Adrenal gland (tissue), 12 donors: ENCODE results near the gene CD180. TPM values are rescaled to one million over a fixed set of nuclear protein-coding genes. Genes with fewer than 3 reads are reported as not detected.

Source experiments
- DNase-seq, 7 donors: peaks; one replicate each; pipeline ENCODE4 v3.0.0-alpha.2; 2019 to 2020
- H3K27ac ChIP-seq, 5 donors: fragments of 200-600 bp; sonication (generic) in 4 of 5; 1 replicate in 3 of 5; 2 replicates in 2 of 5; pipeline versions ENCODE4 v1.5.1 to v1.8.0; 2016 to 2020; ENCODE audit warnings: mild to moderate bottlenecking in 1 of 5
- H3K27me3 ChIP-seq: fragments of 200-600 bp; 2 replicates; pipeline ENCODE4 v1.8.0; 2021
- H3K36me3 ChIP-seq, 2 donors: fragments of 200-600 bp; replicated peaks in 1 of 2; 1 replicate in 1 of 2; 2 replicates in 1 of 2; pipeline versions ENCODE4 v1.5.1 to v1.8.0; 2018 to 2022
- H3K4me1 ChIP-seq, 2 donors: fragments of 200-600 bp; replicated peaks in 1 of 2; 1 replicate in 1 of 2; 2 replicates in 1 of 2; pipeline versions ENCODE4 v1.5.1 to v1.8.0; 2018 to 2021
- H3K4me3 ChIP-seq, 4 donors: fragments of 200-600 bp; sonication (generic) in 3 of 4; one replicate each; pipeline ENCODE4 v1.5.1; 2016 to 2018
- H3K9me3 ChIP-seq, 3 donors: fragments of 200-600 bp; sonication (generic) in 1 of 3; replicated peaks in 1 of 3; 1 replicate in 2 of 3; 2 replicates in 1 of 3; pipeline versions ENCODE4 v1.5.1 to v1.8.0; 2016 to 2021
- CTCF ChIP-seq, 6 experiments: fragments of 450-650 bp in 4 of 6; fragments of 200-600 bp in 2 of 6; sonication (generic) in 1 of 6; IDR thresholded peaks; 1 replicate in 5 of 6; 2 replicates in 1 of 6; pipeline versions ENCODE4 v1.5.1 to v1.8.0; 2016 to 2021; ENCODE audit warnings: antibody characterized with exemption in 6 of 6, mild to moderate bottlenecking in 2 of 6, moderate library complexity in 1 of 6
- POLR2A ChIP-seq, 2 donors: fragments of 450-650 bp; IDR thresholded peaks; one replicate each; pipeline ENCODE4 v1.6.1; 2017; ENCODE audit warnings: antibody characterized with exemption in 2 of 2, mild to moderate bottlenecking in 2 of 2, moderate library complexity in 1 of 2
- WGBS, 4 donors: extraction: QIAGEN DNeasy Blood & Tissue Kit in 2 of 4; methylation state at CpG; one replicate each; pipeline versions ENCODE4 v1.1.5 to v1.1.7; 2013 to 2017; 5-methylcytosine and 5-hydroxymethylcytosine counted together
- intact Hi-C, 2 donors: fragments of 100-400 bp; cut with DNase I; formaldehyde crosslinking; loops; one replicate each; pipeline versions ENCODE4 v1.14.1 to v1.15.0; 2022 to 2023
- polyA plus RNA-seq, 3 donors: library from polyadenylated mRNA; stranded (reverse); fragments of 200-250 nt in 2 of 3; fragments of 350-450 nt in 1 of 3; fragmentation: Illumina TruSeq in 1 of 3; extraction: RNeasy Lipid Tissue Mini Kit (QIAGEN cat#74804) in 1 of 3; gene quantifications; one replicate each; pipeline ENCODE4 v1.2.3, GENCODE V29; 2013 to 2014
- total RNA-seq, 9 donors: library from RNA; depleted of rRNA in 4 of 9; stranded (reverse); fragments of >200 nt in 4 of 9; fragments of 120-200 nt in 1 of 9; fragmentation: NEBNext Ultra II Directional in 1 of 9; extraction: Animal tissue kit (Norgen Biotek cat#: 25700) in 1 of 9; gene quantifications; one replicate each; pipeline versions ENCODE4 v1.1.0 to v1.2.4, GENCODE V29; 2013 to 2023
- donor health status: healthy with polysubstance abuse.
- donor health status: Bipolar disorder and iron deficiency.
- donor health status: DM: yes; HTN: yes; CAD: no.
- donor health status: DM: no; HTN: no; CAD: no.
- donor health status: DM: no; HTN: no; CAD: no.
- donor health status: DM: yes; HTN: yes; CAD: no.

The CD180 gene
- total and polyA plus RNA-seq, 12 donors, result 0.37 to 3.6 (median 1.6) TPM

DNA sequence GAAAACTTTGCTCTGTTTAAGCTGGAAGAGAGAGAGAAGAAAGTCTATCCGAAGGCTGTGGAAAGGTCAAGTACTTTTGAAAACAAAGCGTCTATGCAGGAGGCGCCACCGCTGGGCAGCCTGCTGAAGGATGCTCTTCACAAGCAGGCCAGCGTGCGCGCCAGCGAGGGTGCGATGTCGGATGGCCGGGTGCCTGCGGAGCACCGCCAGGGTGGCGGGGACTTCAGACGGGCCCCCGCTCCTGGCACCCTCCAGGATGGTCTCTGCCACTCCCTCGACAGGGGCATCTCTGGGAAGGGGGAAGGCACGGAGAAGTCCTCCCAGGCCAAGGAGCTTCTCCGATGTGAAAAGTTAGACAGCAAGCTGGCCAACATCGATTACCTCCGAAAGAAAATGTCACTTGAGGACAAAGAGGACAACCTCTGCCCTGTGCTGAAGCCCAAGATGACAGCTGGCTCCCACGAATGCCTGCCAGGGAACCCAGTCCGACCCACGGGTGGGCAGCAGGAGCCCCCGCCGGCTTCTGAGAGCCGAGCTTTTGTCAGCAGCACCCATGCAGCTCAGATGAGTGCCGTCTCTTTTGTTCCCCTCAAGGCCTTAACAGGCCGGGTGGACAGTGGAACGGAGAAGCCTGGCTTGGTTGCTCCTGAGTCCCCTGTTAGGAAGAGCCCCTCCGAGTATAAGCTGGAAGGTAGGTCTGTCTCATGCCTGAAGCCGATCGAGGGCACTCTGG, 32.6 kb downstream of the CD180 start:
- H3K9me3 ChIP-seq, result no peaks in the 10 kb centered on the region
- no peak overlapping the region for H3K27ac ChIP-seq
- peaks cover 11 to 13% of the 10 kb centered on the region in 2 donors for H3K4me1 ChIP-seq
- H3K36me3 ChIP-seq, result peaks cover 0 to 19% of the 10 kb centered on the region in 2 donors
- H3K27me3 ChIP-seq, result no peaks in the 10 kb centered on the region
- intact Hi-C loops, result no loop called here
- H3K4me3 ChIP-seq, result no peak overlapping the region
- DNase-seq, result no peak
- no peak for TF ChIP-seq CTCF (IDR thresholded peaks at IDR 0.05)
- no peak for TF ChIP-seq POLR2A (IDR thresholded peaks at IDR 0.05)
- WGBS, 4 donors, result 86 to 91% (median 91%) methylated on average over 31 to 33 of the region's 33 CpGs

DNA sequence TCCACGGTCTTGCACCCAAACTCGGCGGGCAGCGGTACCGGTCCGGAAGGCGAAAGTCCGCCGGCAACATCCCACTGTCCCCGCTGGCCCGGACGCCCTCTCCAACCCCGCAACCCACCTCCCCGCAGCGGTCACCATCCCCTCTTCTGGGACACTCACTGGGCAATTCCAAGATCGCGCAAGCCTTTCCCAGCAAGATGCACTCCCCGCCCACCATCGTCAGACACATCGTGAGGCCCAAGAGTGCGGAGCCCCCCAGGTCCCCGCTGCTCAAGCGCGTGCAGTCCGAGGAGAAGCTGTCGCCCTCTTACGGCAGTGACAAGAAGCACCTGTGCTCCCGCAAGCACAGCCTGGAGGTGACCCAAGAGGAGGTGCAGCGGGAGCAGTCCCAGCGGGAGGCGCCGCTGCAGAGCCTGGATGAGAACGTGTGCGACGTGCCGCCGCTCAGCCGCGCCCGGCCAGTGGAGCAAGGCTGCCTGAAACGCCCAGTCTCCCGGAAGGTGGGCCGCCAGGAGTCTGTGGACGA, 33.3 kb downstream of the CD180 start:
- intact Hi-C loops, result no loop called here
- no peak for TF ChIP-seq CTCF (IDR thresholded peaks at IDR 0.05)
- no peak for TF ChIP-seq POLR2A (IDR thresholded peaks at IDR 0.05)
- DNase-seq, result no peak
- peaks cover 11 to 13% of the 10 kb centered on the region in 2 donors for H3K4me1 ChIP-seq
- no peaks in the 10 kb centered on the region for H3K9me3 ChIP-seq
- no peak overlapping the region for H3K27ac ChIP-seq
- no peak overlapping the region for H3K4me3 ChIP-seq
- H3K27me3 ChIP-seq, result no peaks in the 10 kb centered on the region
- 97 to 98% (median 98%) methylated on average over 44 of the region's 44 CpGs for WGBS, 4 donors
- H3K36me3 ChIP-seq, result peaks cover 0 to 19% of the 10 kb centered on the region in 2 donors

DNA sequence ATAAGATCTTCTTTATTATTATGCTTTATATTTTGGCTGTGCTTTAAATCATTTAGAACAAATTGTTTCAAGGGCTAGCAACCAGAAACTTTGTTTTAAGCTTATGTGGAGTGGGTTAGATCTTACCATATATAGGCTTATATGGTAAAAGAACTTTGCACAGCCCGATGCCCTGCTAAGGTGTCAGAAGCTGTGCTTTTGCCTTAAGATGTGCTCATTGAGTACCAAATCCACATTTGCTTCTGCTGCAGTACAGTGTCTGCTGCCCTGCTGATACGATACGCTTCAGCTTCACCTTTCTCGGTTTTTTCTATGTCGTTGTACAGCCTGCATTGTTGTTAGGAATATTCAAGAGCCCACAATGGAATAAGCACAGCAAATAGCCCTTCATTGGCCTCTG, 34.8 kb downstream of the CD180 start:
- no peak for TF ChIP-seq CTCF (IDR thresholded peaks at IDR 0.05)
- no peak for TF ChIP-seq POLR2A (IDR thresholded peaks at IDR 0.05)
- H3K27ac ChIP-seq, result no peak overlapping the region
- no peak for DNase-seq
- no peaks in the 10 kb centered on the region for H3K9me3 ChIP-seq
- no peaks in the 10 kb centered on the region for H3K27me3 ChIP-seq
- no peak overlapping the region for H3K4me3 ChIP-seq
- 91 to 96% (median 94%) methylated on average over 5 of the region's 5 CpGs for WGBS, 4 donors
- intact Hi-C loops, result no loop called here
- peaks cover 0 to 19% of the 10 kb centered on the region in 2 donors for H3K36me3 ChIP-seq
- H3K4me1 ChIP-seq, result peaks cover 9 to 11% of the 10 kb centered on the region in 2 donors

DNA sequence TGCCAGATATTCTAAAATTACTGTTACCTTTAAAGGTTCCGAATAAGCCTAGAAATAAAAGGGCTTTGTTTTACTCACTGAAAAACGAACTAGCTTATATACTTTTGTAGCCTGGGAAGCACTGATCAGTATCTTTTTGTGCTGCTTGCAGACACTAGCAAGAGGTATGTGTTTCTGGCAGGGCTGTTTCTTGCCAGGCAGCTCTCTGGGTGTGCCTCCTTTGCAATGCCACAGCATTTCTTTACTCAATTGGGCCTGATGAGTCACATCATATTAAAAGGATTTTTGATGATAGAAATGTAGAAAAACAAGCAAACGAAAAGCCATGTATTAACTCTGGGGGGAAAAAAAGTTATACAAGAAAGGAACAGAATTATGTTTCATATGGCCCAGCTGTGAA, 35.6 kb downstream of the CD180 start:
- WGBS, 4 donors, result 67 to 78% (median 69%) methylated on average over 3 of the region's 3 CpGs
- intact Hi-C loops, result no loop called here

More for the DNA sequence above, 35.6 kb downstream of the CD180 start:
- TF ChIP-seq CTCF (IDR thresholded peaks at IDR 0.05) (no peak), POLR2A (IDR thresholded peaks at IDR 0.05) (no peak)
- Histone ChIP-seq H3K27ac (no peak overlapping the region), H3K9me3 (no peaks in the 10 kb centered on the region), H3K27me3 (no peaks in the 10 kb centered on the region), H3K4me3 (no peak overlapping the region), H3K36me3 (peaks cover 0 to 19% of the 10 kb centered on the region in 2 donors), H3K4me1 (peaks cover 4 to 5% of the 10 kb centered on the region in 2 donors)
- peak in 1 of 7 donors; percentile 32 for DNase-seq
